AG04449 (cell line): ENCODE data around the gene CPT1A.

Experiments used
- CTCF ChIA-PET: fragments of 350-600 bp; formaldehyde crosslinking; extraction: SDS; loops from one replicate; lab custom pipeline; 2021; ENCODE audit warnings: antibody characterized with exemption; lab: Yijun Ruan, JAX
- POLR2A ChIA-PET: fragments of 400-600, 350-600 bp; formaldehyde crosslinking; extraction: SDS; loops from one replicate; lab custom pipeline; 2020; ENCODE audit warnings: antibody characterized with exemption, inconsistent platforms; lab: Yijun Ruan, JAX
- DNase-seq: peaks from one replicate; pipeline ENCODE4 v3.0.0-alpha.2; 2010; ENCODE audit warnings: low read depth, low spot score
- H3K4me3 ChIP-seq: 2 replicates; pipeline ENCODE4 v1.5.1; 2011; ENCODE audit warnings: low read depth, mild to moderate bottlenecking, control low read depth, low read length
- TF ChIP-seq, protein P1 (sequence below): IDR thresholded peaks from one replicate; pipeline ENCODE4 v1.5.1; 2011; ENCODE audit warnings: mild to moderate bottlenecking, moderate library complexity, low read length, control low read depth, inconsistent platforms; ENCODE audit not compliant: insufficient read depth; ENCODE audit errors: missing control alignments

Gene CPT1A

DNA sequence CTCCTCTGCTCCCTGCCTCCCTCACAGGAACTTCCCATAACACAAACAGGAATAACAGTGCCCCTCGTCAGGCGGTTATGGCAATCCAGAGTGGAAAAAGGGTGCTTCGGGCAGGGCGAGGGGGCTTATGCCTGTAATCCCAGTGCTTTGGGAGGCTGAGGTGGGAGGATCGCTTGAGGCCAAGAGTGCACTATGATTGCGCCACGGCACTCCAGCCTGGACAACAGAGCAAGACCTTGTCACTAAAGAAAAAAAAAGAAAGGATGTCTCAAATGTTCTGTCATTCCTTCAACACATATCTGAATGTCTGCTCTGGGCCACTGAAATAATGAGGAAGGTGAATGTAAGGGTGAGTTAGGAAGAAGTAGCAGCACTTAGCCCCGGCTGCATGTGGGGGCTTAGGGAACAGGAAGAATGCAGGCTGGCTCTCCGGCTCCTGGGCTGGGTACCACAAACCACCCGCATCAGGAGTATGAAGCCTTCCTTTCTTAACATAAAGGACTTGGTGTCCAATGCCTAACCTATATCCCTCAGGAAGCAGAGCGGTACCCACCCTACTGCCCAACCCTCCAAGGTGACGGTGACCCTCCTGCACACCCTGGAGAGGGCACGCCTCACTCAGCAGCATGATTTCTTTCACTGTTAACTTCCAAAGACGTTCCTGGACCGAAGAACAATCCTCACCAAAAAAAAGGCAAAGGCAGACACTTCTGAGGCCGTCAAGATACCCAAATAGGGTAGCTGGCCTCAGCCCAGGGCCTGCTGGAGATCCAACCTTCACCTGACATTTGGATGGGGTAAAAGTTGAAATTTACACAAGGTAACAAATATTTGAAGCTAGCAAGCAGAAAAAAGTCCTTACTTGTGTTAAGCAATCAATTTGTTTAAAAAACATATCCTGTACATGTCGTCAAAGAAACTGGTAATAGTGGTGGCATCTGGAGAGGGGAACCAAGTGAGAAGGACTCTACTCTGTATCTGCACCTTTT is 3.8 kb downstream of the CPT1A start:
- TF ChIP-seq, protein P1, sequence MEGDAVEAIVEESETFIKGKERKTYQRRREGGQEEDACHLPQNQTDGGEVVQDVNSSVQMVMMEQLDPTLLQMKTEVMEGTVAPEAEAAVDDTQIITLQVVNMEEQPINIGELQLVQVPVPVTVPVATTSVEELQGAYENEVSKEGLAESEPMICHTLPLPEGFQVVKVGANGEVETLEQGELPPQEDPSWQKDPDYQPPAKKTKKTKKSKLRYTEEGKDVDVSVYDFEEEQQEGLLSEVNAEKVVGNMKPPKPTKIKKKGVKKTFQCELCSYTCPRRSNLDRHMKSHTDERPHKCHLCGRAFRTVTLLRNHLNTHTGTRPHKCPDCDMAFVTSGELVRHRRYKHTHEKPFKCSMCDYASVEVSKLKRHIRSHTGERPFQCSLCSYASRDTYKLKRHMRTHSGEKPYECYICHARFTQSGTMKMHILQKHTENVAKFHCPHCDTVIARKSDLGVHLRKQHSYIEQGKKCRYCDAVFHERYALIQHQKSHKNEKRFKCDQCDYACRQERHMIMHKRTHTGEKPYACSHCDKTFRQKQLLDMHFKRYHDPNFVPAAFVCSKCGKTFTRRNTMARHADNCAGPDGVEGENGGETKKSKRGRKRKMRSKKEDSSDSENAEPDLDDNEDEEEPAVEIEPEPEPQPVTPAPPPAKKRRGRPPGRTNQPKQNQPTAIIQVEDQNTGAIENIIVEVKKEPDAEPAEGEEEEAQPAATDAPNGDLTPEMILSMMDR = no peak
- CTCF ChIA-PET = interaction anchor here (1.1 to 1.2 kb wide), 2 partner anchors 19 to 39 kb away, joined by 3 read pairs; no protein-coding TSS in a partner anchor
- DNase-seq = no peak
- H3K4me3 ChIP-seq = no peak overlapping the region
- POLR2A ChIA-PET = no interaction called here

DNA sequence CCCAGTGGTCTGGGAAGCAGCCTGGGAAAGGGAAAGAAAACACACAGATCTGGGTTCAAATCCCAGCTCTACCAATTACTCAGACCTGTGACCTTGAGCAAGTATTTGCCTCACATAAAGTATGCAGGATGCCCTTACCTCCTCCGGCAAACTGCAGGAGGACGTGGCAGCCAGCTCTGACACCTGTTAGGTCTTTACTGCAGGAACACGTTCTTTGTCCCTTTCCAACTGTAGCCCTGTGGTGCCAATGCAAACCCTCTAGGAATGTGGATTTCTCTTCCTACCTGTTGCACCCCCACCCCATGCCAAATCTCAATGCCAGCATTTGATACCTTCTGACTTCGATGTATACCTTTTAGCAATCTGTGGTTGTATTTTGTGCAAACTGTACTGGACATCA is 6.0 kb downstream of the CPT1A start:
- no peak overlapping the region for H3K4me3 ChIP-seq
- ChIA-PET CTCF (no interaction called here), POLR2A (no interaction called here)
- no peak for DNase-seq
- TF ChIP-seq, protein P1 = no peak

DNA sequence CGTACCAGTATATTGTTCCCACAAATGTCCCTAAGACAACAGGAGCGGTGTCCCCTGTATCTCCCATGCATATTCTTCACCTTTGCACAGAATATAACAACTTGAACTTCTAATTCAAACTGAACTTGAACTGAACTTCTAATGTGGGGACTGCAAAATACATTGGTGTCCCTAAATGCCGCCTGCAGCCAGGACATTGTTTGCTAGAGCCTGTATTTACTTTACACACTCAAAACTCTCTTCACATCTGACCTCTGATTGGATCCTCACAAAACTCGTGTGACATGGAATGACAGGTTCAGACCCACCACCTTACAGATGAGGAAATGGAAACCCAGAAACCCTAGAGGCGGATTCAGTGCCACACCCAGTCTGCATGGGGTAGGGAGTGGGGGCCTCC is 6.4 kb downstream of the CPT1A start:
- ChIA-PET CTCF (no interaction called here), POLR2A (no interaction called here)
- TF ChIP-seq, protein P1 = no peak
- no peak overlapping the region for H3K4me3 ChIP-seq
- no peak for DNase-seq

DNA sequence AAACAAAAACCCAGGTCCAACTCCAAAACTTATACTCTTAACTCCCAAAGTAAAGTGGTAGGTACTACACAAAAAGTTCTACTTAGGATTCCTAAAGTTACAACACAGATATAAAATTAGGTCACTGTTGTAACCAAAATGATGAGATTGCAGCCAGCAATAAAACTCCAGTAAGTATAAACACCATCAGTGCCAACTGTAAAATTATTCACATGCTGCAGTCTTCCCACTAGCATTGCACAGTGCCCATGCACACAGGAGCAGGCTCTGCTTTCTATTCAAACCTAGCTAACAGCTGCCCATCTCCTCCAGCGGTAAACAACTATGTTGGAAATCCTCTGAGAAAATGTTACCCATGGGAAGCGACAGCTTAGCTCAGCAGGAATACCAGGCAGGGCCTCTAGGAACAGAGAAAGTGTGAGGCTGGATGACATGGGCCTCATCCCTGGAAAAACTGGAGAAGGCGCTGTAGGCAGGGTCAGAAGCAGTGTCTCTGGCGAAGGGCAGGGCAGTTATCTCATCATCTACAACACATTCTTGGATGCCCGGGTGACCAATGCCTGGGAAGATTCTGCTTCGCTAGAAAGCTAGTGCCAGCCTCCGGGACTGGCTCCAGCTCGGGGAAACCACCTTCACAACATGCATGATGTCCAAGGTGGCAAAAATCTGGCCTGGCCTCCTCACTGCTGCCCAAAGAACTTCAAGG is 9.1 kb downstream of the CPT1A start:
- no peak overlapping the region for H3K4me3 ChIP-seq
- POLR2A ChIA-PET = no interaction called here
- no peak for DNase-seq
- TF ChIP-seq, protein P1 = no peak
- CTCF ChIA-PET = interaction anchor here (1.8 kb wide), 1 partner anchor 34 kb away, joined by 5 read pairs; no protein-coding TSS in a partner anchor

DNA sequence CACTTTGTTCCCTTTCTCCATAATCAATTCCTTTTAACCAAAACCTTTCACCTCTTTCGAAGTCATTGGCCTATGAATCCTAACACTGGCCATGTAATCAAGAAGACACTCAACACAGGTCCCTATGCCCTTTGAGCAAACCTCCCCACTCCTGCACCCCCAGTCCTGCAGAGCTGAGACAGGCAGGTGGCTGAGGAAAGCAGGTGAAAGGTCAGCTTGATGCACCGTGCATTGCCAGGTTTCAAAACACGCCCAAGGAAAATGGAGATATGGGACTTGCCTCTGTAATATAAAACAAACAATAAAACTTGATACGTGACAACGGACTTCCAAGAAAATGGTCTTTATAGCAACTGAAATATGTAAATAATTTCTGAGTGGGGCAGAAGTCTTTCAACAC is 10.6 kb downstream of the CPT1A start:
- no peak overlapping the region for H3K4me3 ChIP-seq
- CTCF ChIA-PET = interaction anchor here (1.0 kb wide), 1 partner anchor 32 kb away, joined by 3 read pairs; no protein-coding TSS in a partner anchor
- POLR2A ChIA-PET = no interaction called here
- TF ChIP-seq, protein P1 = no peak
- DNase-seq = no peak

DNA sequence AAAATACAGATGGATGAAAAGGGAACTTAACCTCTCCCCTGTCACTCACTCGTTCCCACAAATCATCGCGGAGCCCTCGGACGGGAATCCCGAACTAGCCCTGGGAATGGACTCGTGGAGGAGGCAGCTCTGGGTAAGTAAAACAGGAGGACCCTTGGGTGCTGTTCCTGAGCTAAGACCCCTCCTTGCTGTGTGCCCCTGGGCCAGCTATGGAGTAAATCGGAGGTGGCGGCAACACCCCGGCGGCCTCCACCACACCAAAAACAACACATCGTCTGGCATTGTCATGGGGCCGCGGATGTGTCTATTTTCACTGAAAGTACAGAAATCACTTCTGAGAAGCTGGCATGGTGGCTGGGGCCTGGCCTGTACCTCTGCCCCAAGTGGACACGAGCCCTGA is 12.1 kb downstream of the CPT1A start:
- ChIA-PET CTCF (interaction anchor here (0.8 kb wide), 1 partner anchor 60 kb away, joined by 3 read pairs; no protein-coding TSS in a partner anchor), POLR2A (no interaction called here)
- TF ChIP-seq, protein P1 = no peak
- no peak overlapping the region for H3K4me3 ChIP-seq
- no peak for DNase-seq
